MM.1S (cell line): ENCODE results near the gene RNF130.

Source experiments
- DNase-seq: peaks from one replicate; pipeline ENCODE4 v3.0.0-alpha.2; 2015
- H2AFZ ChIP-seq: fragments of 300-600 bp; sonication (generic); 2 replicates; pipeline ENCODE4 v1.6.0; 2016; ENCODE audit warnings: antibody characterized with exemption, low read length
- H3F3A ChIP-seq: fragments of 300-600 bp; sonication (generic); 2 replicates; pipeline ENCODE4 v1.6.1; 2016; ENCODE audit warnings: mild to moderate bottlenecking, antibody characterized with exemption, low read length, moderate library complexity, mixed read lengths; ENCODE audit not compliant: insufficient read depth
- H3K27ac ChIP-seq: fragments of 300-600 bp; sonication (generic); 2 replicates; pipeline ENCODE4 v1.5.1; 2016; ENCODE audit warnings: mild to moderate bottlenecking, low read length
- H3K27me3 ChIP-seq: fragments of 300-600 bp; sonication (generic); replicated peaks from 2 replicates; pipeline ENCODE4 v1.6.0; 2016; ENCODE audit warnings: low read length; ENCODE audit not compliant: insufficient read depth
- H3K36me3 ChIP-seq: fragments of 300-600 bp; sonication (generic); replicated peaks from 2 replicates; pipeline ENCODE4 v1.6.1; 2016; ENCODE audit warnings: mild to moderate bottlenecking, low read length, mixed read lengths; ENCODE audit not compliant: insufficient read depth
- H3K4me1 ChIP-seq: fragments of 300-600 bp; sonication (generic); 2 replicates; pipeline ENCODE4 v1.6.1; 2016; ENCODE audit warnings: low read length, mixed read lengths
- H3K4me2 ChIP-seq: fragments of 300-600 bp; sonication (generic); 2 replicates; pipeline ENCODE4 v1.6.0; 2016; ENCODE audit warnings: low read depth, low read length
- H3K4me3 ChIP-seq: fragments of 300-600 bp; sonication (generic); 2 replicates; pipeline ENCODE4 v1.5.1; 2016; ENCODE audit warnings: low read length, mixed read lengths
- H3K79me2 ChIP-seq: fragments of 300-600 bp; sonication (generic); 2 replicates; pipeline ENCODE4 v1.6.1; 2016; ENCODE audit warnings: mixed run types, low read length, mixed read lengths
- H3K9ac ChIP-seq: fragments of 300-600 bp; sonication (generic); 2 replicates; pipeline ENCODE4 v1.6.1; 2016; ENCODE audit warnings: low read length, mixed read lengths
- H3K9me2 ChIP-seq: fragments of 300-600 bp; sonication (generic); replicated peaks from 2 replicates; pipeline ENCODE4 v1.6.1; 2016; ENCODE audit warnings: mild to moderate bottlenecking, low read length, mixed read lengths; ENCODE audit not compliant: insufficient read depth
- H3K9me3 ChIP-seq: fragments of 300-600 bp; sonication (generic); replicated peaks from 2 replicates; pipeline ENCODE4 v1.6.1; 2016; ENCODE audit warnings: mild to moderate bottlenecking, low read length, mixed read lengths; ENCODE audit not compliant: insufficient read depth
- H4K20me1 ChIP-seq: fragments of 300-600 bp; sonication (generic); 2 replicates; pipeline ENCODE4 v1.6.1; 2016; ENCODE audit warnings: mild to moderate bottlenecking, low read length, moderate library complexity, mixed read lengths; ENCODE audit not compliant: insufficient read depth
- CTCF ChIP-seq: fragments of 300-600 bp; sonication (generic); IDR thresholded peaks from 2 replicates; pipeline ENCODE4 v1.5.1; 2016; ENCODE audit warnings: antibody characterized with exemption, low read length, mixed read lengths
- EZH2 ChIP-seq: fragments of 300-600 bp; sonication (generic); optimal IDR thresholded peaks from 2 replicates; pipeline ENCODE3; 2017; ENCODE audit warnings: low read depth, mild to moderate bottlenecking, antibody characterized with exemption, low read length, mixed read lengths
- EZH2phosphoT487 ChIP-seq: fragments of 300-600 bp; sonication (generic); IDR thresholded peaks from 2 replicates; pipeline ENCODE4 v1.6.1; 2018; ENCODE audit warnings: antibody characterized with exemption, low read length

RNF130 gene

GRCh38 chr5:179926657-179927056, 144.9 kb downstream of the RNF130 start:
- TF ChIP-seq EZH2phosphoT487 (no peak), EZH2 (no peak), CTCF (no peak)
- Histone ChIP-seq H3K9ac (no peak overlapping the region), H3F3A (no peaks in the 10 kb centered on the region), H3K27me3 (no peaks in the 10 kb centered on the region), H3K27ac (no peak overlapping the region), H4K20me1 (no peaks in the 10 kb centered on the region), H3K79me2 (no peaks in the 10 kb centered on the region), H3K9me3 (no peaks in the 10 kb centered on the region), H3K4me1 (no peaks in the 10 kb centered on the region), H3K4me3 (no peak overlapping the region), H3K9me2 (no peaks in the 10 kb centered on the region), H2AFZ (no peak overlapping the region), H3K4me2 (no peak overlapping the region), H3K36me3 (no peaks in the 10 kb centered on the region)
- DNase-seq: no peak

- H3F3A ChIP-seq: no peaks in the 10 kb centered on the region
- DNase-seq: no peak
- no peaks in the 10 kb centered on the region for H3K9me3 ChIP-seq
- no peak overlapping the region for H3K9ac ChIP-seq
- no peaks in the 10 kb centered on the region for H3K27me3 ChIP-seq
- H3K4me2 ChIP-seq: no peak overlapping the region
- H2AFZ ChIP-seq: no peak overlapping the region
- no peak overlapping the region for H3K27ac ChIP-seq
- H3K4me1 ChIP-seq: no peaks in the 10 kb centered on the region
- H3K9me2 ChIP-seq: no peaks in the 10 kb centered on the region
- TF ChIP-seq EZH2phosphoT487 (no peak), CTCF (no peak), EZH2 (no peak)
- H3K4me3 ChIP-seq: no peak overlapping the region
- H3K79me2 ChIP-seq: no peaks in the 10 kb centered on the region
- H4K20me1 ChIP-seq: no peaks in the 10 kb centered on the region
- H3K36me3 ChIP-seq: no peaks in the 10 kb centered on the region
Measured at GRCh38 chr5:179923436-179923835, 148.1 kb downstream of the RNF130 start.

GRCh38 chr5:179920175-179920574, 151.4 kb downstream of the RNF130 start:
- Histone ChIP-seq H3K4me2 (no peak overlapping the region), H3K27me3 (no peaks in the 10 kb centered on the region), H3F3A (no peaks in the 10 kb centered on the region), H3K9me2 (no peaks in the 10 kb centered on the region), H3K4me3 (no peak overlapping the region), H3K9ac (no peak overlapping the region), H2AFZ (no peak overlapping the region), H3K27ac (no peak overlapping the region), H3K9me3 (no peaks in the 10 kb centered on the region), H4K20me1 (no peaks in the 10 kb centered on the region), H3K79me2 (no peaks in the 10 kb centered on the region), H3K36me3 (no peaks in the 10 kb centered on the region), H3K4me1 (no peaks in the 10 kb centered on the region)
- DNase-seq: no peak
- TF ChIP-seq EZH2: no peak
- TF ChIP-seq EZH2phosphoT487: no peak
- no peak for TF ChIP-seq CTCF
